Endothelial cell of umbilical vein (primary cell): ENCODE measurements around the gene DDX47.

Experiments used
- EZH2 ChIP-seq: IDR thresholded peaks from 2 replicates; pipeline ENCODE4 v1.6.1; 2012; ENCODE audit warnings: borderline replicate concordance, low read depth, mild to moderate bottlenecking, moderate library complexity, low read length, inconsistent platforms; ENCODE audit not compliant: severe bottlenecking
- POLR2A ChIP-seq: IDR thresholded peaks from 2 replicates; pipeline ENCODE4 v1.6.1; 2012; ENCODE audit warnings: low read depth, mild to moderate bottlenecking, control low read depth, low read length
- POLR2AphosphoS5 ChIP-seq: IDR thresholded peaks from 2 replicates; pipeline ENCODE4 v1.6.1; 2012; ENCODE audit warnings: low read depth, mild to moderate bottlenecking, control low read depth, low read length, moderate library complexity; ENCODE audit not compliant: insufficient read depth
- TF ChIP-seq, protein P1 (sequence below), 2 donors: IDR thresholded peaks; 1 replicate in 1 of 2; 2 replicates in 1 of 2; pipeline ENCODE4 v1.5.1; 2011; ENCODE audit warnings: low read length in 2 of 2, mild to moderate bottlenecking in 2 of 2, moderate library complexity in 2 of 2, control low read depth in 1 of 2, inconsistent platforms in 1 of 2, low read depth in 1 of 2; ENCODE audit not compliant: insufficient read depth in 1 of 2; ENCODE audit errors: extremely low read depth in 1 of 2

DNA sequence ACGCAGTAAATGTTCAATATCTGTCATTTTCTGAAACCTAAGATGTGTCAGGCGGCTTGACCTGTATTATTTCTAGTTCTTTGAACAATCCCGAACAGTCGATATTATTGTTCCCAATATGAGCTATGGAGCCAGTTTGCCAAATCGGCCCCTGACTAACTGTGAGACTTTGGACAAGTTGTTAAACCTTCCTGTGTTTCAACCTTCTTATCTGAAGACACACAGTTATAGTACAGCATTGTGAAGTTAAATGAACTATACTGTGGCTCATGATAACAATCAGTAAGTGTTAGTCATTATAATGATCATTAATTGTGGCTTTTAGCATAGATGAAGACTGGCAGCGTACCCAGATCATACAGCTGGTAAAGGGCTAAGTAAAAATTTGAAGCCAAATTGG is 23.4 kb downstream of the DDX47 start:
- TF ChIP-seq EZH2 = no peak
- TF ChIP-seq, protein P1, sequence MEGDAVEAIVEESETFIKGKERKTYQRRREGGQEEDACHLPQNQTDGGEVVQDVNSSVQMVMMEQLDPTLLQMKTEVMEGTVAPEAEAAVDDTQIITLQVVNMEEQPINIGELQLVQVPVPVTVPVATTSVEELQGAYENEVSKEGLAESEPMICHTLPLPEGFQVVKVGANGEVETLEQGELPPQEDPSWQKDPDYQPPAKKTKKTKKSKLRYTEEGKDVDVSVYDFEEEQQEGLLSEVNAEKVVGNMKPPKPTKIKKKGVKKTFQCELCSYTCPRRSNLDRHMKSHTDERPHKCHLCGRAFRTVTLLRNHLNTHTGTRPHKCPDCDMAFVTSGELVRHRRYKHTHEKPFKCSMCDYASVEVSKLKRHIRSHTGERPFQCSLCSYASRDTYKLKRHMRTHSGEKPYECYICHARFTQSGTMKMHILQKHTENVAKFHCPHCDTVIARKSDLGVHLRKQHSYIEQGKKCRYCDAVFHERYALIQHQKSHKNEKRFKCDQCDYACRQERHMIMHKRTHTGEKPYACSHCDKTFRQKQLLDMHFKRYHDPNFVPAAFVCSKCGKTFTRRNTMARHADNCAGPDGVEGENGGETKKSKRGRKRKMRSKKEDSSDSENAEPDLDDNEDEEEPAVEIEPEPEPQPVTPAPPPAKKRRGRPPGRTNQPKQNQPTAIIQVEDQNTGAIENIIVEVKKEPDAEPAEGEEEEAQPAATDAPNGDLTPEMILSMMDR (IDR thresholded peaks at IDR 0.05; ENCODE audit: extremely low read depth in 1 of 2, insufficient read depth in 1 of 2, low read depth in 1 of 2, low read length in 2 of 2) = no peak
- no peak for TF ChIP-seq POLR2AphosphoS5
- no peak for TF ChIP-seq POLR2A
